22Rv1 (cell line): ENCODE measurements around the gene MICAL1.

Source experiments
- H3K27ac ChIP-seq: fragments of 450-650 bp; 2 replicates; pipeline ENCODE4 v1.5.1; 2017
- ZFX ChIP-seq: fragments of 450-650 bp; IDR thresholded peaks from 2 replicates; pipeline ENCODE4 v1.6.1; 2017; ENCODE audit warnings: antibody characterized with exemption, borderline replicate concordance
- TF ChIP-seq, protein P1 (sequence below): fragments of 450-650 bp; IDR thresholded peaks from 2 replicates; pipeline ENCODE4 v1.5.1; 2017; ENCODE audit warnings: mild to moderate bottlenecking

The MICAL1 gene

DNA sequence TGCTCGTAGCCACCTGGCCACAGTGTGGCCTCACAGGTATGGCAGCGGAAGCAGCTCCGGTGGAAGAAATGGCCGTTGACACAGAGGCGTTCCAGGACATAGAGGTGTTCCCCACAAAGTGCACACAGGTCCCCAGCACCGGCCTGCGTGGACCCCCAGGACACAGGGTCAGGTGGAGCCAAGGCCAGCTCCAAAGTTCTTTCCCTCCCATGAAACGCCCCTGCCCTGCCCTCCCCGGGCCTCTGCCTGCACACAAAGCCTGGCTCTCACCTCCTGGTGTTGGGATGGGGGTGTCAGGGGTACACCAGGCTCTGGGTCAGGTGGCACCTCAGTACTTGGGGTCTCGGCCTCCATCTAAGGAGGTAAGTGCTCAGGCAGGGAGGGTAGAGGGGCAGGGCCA, 8.5 kb downstream of the MICAL1 start:
- no peak for TF ChIP-seq ZFX
- TF ChIP-seq, protein P1, sequence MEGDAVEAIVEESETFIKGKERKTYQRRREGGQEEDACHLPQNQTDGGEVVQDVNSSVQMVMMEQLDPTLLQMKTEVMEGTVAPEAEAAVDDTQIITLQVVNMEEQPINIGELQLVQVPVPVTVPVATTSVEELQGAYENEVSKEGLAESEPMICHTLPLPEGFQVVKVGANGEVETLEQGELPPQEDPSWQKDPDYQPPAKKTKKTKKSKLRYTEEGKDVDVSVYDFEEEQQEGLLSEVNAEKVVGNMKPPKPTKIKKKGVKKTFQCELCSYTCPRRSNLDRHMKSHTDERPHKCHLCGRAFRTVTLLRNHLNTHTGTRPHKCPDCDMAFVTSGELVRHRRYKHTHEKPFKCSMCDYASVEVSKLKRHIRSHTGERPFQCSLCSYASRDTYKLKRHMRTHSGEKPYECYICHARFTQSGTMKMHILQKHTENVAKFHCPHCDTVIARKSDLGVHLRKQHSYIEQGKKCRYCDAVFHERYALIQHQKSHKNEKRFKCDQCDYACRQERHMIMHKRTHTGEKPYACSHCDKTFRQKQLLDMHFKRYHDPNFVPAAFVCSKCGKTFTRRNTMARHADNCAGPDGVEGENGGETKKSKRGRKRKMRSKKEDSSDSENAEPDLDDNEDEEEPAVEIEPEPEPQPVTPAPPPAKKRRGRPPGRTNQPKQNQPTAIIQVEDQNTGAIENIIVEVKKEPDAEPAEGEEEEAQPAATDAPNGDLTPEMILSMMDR: no peak
- H3K27ac ChIP-seq: no peak overlapping the region

DNA sequence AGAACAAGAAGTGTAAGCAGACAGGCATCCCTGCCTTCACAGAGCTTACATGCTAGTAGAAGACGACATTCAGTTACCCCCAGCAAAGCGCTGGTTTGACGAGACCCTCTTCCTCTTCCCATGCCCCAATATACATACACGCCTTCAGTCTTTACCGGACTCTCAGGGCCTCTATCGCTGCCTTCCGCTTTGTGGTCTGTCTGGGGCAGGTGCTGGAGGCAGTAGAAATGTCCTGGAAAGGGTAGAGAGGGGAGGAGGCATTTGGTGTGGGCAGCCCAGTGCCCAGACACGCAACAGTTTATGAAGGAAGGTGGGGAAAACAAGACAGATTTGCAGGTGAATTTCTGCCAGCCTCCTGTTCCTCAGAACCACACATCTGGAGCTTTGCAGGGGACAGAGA, 9.0 kb downstream of the MICAL1 start:
- H3K27ac ChIP-seq: no peak overlapping the region
- TF ChIP-seq ZFX: no peak
- TF ChIP-seq, protein P1: no peak

DNA sequence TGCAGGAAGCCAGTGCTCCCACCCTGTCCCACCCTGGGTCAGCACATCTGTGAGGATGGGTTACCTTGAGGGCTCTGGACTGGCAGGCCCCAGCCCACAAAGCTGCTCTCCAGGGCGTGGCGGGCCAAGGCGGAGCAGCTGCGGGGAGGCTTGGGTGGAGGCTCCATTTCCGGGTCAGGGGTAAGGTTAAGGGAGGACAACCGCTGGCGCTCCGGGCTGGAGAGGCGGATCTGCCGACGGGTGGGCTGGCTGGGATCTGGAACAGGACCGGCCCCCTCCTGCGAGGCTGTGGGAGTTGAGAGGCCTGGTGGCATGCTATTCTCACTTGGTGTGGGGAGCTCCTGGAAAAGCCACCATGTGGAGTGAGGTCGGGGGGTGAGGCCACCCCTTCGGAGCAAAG, 9.5 kb downstream of the MICAL1 start:
- no peak for TF ChIP-seq ZFX
- TF ChIP-seq, protein P1: no peak
- no peak overlapping the region for H3K27ac ChIP-seq

DNA sequence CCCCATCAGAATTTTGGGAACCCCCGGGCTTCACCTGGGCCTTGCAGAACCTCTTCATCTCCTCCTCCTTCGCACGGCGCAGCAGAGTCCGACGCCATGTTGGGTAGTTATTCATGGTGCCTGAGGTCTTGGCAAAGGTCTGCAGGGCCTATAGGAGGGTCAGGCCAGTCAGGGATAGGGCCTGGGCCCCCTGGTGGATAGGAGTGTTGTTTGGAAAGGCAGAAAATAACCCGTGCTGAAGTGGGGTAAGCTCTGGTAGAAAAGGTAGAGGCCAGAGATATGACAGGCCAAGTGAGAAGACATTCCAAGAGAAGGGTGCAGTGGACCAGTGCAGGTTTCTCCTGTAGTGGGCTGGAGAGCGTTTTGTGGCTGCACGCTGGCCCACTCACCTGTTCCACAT, 10.2 kb downstream of the MICAL1 start:
- no peak overlapping the region for H3K27ac ChIP-seq
- TF ChIP-seq, protein P1: no peak
- TF ChIP-seq ZFX: no peak

DNA sequence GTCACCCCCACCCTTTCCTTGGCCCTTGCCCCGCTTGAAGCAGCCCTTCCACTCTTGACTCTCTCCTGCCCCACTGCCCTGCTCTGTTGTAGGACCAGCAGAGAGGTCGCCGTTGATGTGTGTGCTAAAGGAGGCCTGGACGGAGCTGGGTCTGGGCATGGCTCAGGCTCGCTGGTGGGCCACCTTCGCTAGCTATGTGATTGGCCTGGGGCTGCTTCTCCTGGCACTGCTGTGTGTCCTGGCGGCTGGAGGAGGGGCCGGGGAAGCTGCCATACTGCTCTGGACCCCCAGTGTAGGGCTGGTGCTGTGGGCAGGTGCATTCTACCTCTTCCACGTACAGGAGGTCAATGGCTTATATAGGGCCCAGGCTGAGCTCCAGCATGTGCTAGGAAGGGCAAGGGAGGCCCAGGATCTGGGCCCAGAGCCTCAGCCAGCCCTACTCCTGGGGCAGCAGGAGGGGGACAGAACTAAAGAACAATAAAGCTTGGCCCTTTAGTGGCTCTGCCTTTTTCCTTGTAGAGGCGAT, 12.1 kb downstream of the MICAL1 start:
- no peak for TF ChIP-seq ZFX
- TF ChIP-seq, protein P1: no peak
- H3K27ac ChIP-seq: no peak overlapping the region

DNA sequence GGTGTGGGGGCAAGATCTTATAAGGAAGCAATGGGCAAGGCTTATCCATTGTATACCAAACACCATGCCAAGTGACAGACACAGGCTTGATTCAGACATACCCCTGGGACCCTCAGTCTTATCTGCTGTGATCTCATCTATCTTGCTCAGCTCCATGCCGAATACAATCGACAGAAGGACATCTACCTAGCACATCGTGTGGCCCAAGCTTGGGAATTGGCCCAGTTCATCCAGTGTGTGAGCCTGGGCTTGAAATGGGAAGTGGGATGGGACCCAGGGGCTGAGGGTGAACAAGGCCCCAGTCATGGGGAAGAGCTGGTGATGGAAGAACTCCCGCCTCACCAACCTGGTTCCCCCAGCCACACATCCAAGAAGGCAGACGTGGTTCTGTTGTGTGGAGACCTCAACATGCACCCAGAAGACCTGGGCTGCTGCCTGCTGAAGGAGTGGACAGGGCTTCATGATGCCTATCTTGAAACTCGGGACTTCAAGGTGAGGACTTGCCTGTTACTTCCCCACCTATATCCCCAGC, 13.1 kb downstream of the MICAL1 start:
- TF ChIP-seq, protein P1: no peak
- TF ChIP-seq ZFX: no peak
- no peak overlapping the region for H3K27ac ChIP-seq

DNA sequence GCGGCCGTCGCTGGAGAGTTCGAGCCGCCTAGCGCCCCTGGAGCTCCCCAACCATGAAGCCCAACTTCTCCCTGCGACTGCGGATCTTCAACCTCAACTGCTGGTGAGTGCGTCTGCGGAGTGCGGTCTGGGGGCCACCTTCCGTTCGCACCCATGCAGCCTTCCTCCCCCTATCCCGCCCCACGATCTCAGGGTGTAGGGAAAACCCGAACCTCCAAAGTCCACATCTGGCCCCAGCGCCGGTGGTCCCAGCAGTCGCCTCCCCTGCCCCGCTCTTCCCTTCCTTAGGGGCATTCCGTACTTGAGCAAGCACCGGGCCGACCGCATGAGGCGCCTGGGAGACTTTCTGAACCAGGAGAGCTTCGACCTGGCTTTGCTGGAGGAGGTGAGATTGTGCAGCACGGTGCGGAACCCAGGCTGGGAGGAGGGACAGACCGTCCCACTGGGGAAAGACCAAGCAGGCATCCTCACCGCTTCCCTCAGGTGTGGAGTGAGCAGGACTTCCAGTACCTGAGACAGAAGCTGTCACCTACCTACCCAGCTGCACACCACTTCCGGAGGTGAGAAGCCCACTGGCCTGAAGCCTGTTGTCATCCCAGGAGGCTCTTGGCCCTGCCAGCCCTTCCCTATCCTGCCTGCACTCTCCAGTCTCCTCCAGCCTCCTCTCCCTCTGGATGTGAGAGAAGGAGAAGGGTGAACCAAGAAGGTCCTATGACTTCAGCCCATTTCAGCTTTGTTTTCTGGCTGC, 14.3 kb downstream of the MICAL1 start:
- H3K27ac ChIP-seq: peak overlapping the region; percentile 72
- no peak for TF ChIP-seq ZFX
- TF ChIP-seq, protein P1: peak; percentile 49
